DMS153 treated with DMSO at 0.1 percent for 48 hours (cell line): Measurements from ENCODE around the gene HHLA2.
"Not testable (repeated sequence)": the region's sequence is repeated elsewhere in the genome, so short reads cannot be mapped to it uniquely, and the experiment has no call there.

Source experiments
- DNase-seq: peaks from one replicate; lab custom pipeline; 2025; ENCODE audit not compliant: unreplicated experiment; lab: John Stamatoyannopoulos, UW

Gene HHLA2, protein sequence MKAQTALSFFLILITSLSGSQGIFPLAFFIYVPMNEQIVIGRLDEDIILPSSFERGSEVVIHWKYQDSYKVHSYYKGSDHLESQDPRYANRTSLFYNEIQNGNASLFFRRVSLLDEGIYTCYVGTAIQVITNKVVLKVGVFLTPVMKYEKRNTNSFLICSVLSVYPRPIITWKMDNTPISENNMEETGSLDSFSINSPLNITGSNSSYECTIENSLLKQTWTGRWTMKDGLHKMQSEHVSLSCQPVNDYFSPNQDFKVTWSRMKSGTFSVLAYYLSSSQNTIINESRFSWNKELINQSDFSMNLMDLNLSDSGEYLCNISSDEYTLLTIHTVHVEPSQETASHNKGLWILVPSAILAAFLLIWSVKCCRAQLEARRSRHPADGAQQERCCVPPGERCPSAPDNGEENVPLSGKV

DNA sequence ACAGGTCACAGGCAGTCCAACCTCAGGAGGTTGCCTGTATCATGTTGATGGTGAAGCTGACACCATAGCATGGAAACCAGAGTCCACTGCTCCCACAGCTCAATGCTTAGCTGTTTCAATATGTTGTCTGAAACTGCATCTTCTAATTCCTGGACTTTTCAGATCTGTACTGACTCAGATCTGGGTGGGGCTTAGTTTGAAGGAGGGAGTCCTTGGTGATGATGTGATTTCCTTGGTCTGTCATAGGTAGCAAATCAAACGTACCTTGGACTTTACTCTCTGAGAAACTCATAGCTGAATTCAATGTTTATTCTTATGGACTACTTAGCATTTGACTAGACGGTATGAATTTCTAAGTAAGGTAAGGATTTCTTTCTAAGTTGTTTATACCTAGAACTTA lies at the start of gene HHLA2:
Gene HHLA2, plus strand, starts transcription at position 310 of the 400 bp plus-strand sequence. CDS start 55,266 bp downstream, outside the sequence.
- no peak for DNase-seq

DNA sequence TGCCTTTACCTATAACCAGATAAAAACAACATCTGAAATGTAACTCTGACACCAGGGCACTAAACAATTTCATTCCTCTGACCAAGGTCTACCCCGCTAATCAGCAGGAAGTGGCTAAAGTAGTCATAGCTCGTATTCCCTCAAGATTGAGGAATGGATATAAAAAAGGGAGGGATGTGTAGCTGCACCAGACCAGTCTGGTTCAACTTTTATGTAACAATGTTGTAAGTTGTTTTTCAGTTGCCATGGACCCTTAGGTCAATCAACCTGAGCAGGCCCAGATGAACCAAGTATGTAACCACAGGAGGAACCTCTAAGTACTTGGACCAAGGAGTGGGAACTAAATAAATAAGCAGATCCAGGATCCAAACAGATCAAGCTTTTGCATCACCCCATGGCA lies 45.7 kb upstream of the HHLA2 start:
- DNase-seq = no peak

DNA sequence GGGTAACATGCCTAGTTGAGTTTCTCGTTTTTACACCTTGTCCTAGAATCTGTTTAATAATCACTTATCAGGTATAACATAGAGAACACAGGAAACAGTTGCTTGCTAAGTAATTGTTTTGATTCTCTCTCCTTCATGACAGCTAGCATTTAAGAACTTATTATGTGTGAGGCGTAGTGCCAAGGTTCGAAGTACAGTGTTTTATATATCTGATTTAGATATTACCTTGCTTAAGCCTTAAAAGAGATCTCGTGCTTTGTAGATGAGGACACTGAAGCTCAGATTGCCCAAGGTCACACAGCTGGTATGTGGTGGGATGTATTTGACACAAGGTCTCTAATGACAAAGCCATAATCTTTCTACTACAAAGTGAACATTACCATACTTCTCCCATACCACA lies 45.1 kb upstream of the HHLA2 start:
- DNase-seq = no peak

DNA sequence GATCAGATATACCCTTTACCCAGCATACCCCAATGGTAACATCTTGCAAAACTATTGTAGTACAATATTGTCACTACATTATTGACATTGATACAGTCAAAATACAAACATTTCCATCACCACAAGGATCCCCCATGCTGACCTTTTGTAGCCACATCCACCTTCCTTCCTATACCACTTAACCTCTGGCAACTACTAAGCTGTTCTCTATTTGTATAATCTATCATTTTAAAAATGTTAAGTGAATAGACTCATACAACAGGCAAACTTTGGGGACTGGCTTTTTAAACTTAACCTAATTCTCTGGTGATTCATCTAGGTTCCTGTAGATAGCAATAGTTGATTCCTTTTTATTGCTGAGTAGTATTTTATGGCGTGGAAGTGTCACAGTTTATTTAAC lies 44.5 kb upstream of the HHLA2 start:
- no peak for DNase-seq

DNA sequence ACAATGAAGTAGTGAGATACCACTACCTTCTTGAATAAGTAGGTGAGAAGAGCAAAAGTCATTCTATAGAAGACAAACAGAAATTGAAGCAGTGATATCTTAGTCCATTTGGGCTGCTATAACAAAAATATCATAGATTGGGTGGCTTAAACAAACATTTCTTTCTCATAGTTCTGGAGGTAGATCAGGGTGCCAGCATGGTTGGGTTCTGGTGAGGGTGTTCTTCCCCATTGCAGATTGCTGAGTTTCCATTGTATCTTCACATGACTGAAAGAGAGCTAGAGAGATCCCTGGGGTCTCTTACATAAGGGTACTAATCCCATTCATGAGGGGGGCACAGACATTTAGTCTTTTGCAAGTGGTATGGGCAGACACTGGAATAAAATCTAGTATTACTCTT lies 41.2 kb upstream of the HHLA2 start:
- DNase-seq = no peak

GRCh38 chr3:108264534-108265298 lies 31.6 kb upstream of the HHLA2 start:
- DNase-seq = not testable (repeated sequence)

GRCh38 chr3:108268235-108268634 lies 28.1 kb upstream of the HHLA2 start:
- DNase-seq = not testable (repeated sequence)

DNA sequence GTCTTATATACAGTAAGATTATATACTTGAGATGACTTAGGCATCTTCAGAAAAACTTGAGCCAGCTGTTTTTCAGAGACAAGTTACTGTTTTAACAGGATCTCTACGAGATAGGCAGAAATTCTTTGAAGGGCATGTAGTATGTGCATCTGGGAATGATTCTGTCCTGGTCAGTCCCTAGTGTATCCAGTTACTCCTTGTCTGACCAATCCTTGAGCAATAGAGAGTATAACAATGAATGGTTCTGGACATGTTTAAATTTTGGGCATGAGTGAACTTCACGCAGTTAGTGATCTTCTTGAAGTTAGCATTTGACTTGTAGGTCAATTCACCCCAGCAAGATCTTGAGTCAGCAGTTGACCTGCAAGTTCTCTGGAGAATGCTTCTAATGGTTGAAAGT lies 24.7 kb upstream of the HHLA2 start:
- no peak for DNase-seq

- not testable (repeated sequence) for DNase-seq
Observed at GRCh38 chr3:108279066-108279465, 17.3 kb upstream of the HHLA2 start.

GRCh38 chr3:108280476-108280875 lies 15.9 kb upstream of the HHLA2 start:
- no peak for DNase-seq

GRCh38 chr3:108281670-108282069 lies 14.7 kb upstream of the HHLA2 start:
- no peak for DNase-seq

DNA sequence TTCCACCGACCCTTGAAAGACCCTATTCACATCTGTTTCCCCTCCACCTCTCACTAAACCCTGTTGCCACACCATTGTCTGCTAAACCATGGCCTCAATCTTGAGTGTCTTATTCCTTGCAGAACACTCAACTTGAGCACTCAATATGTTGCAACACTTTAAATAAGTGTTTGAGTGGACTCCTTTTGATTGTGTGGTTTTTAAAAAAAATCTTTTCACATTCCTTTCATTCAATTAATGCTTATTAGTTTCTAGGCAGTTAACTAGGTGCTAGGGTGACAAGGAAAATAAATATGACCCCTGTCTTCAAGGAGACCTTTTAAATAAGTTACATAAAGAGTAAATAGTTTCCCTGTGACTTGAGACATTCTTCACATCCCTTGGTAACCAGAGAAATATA lies 13.3 kb upstream of the HHLA2 start:
- no peak for DNase-seq

DNA sequence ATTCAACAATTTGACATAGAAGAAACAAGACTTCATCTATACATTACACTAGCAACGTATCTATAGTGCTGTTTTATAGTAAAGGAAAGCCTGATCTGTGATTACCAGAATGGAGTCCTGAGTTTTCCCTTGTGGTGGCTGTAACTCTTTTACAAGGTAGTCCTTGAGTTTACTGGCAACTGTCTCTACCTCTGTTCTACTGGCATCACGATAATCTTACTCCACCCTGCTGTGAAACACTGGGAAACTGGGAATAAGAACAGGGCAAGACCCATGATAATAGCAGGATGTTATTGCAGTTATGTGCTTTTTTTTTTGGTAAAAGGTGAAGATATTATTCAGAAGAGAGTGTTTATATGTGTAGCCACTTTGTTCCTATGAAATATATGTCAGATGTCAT lies 12.4 kb upstream of the HHLA2 start:
- no peak for DNase-seq

DNA sequence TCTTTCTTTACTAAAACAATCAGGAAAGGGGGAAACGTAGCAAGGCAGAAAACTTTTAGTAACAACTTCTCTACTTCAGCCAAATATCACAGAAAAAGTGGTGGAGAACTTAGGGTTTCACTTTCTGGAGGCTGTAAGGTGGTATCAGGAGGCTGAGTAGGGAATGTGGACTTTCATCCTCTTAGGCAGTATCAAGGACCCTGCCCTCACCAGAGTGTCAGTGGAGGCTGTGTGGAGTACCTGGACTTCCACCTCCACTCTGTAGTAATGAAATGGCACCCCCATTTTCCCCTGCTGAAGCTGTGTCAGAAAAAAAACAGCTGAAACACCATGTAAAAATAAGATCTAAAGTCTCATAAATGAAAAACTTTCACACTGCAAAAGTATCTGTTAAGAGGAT lies 11.2 kb upstream of the HHLA2 start:
- DNase-seq = no peak

DNA sequence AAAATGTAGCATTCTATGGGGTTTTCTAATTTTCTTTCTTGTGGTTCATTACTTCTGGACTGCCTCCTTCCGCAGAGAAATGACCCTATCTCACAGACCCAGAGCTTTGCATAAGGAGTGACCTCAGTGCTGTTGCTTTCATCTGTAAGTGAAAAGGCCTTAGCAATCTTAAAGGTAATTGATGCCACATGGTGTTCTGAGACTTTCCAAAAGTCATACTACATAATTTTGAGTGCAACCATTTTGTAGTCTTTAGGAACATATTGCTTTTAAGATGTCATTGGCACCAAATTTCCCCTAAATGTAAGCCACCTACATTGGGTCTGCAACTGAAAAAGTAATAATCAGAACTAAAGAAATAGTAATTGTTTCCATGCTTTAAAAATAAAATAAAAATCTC lies 9.2 kb upstream of the HHLA2 start:
- no peak for DNase-seq

DNA sequence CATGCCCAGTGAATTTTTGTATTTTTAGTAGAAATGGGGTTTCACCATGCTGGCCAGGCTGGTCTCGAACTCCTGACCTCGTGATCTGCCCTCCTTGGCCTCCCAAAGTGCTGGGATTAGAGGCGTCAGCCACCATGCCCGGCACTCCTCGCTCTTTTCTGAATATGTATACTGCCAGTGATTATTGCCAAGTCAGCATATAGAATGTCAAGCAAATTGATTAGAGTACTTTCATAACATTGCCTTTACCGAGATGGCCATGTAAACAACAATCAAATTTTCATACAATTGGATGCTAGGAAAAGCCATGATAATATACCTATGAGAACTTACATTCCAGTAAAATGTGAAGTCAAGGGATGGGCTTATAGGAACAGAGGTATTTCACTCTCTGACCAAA lies 8.2 kb upstream of the HHLA2 start:
- not testable (repeated sequence) for DNase-seq

DNA sequence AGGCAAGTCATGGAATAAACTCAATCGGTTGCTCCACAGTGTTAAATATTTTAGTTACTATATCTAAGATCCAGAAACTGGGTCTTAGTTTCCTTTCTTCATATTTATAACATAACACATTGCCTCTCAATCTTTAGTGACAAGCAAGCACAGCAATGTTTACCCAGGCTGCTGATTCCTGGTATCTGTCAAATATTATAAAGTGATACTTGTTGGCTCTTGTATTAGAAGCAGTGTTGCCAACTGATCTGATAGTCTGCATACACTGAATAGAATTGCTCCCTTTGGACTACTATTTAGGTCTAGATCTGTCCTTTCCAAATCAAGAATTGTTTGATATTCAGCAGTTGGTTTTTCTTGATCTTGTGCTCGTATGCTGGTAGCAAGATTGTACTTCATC lies 7.2 kb upstream of the HHLA2 start:
- DNase-seq = no peak

- DNase-seq = no peak
Observed at GRCh38 chr3:108292450-108292849, 3.9 kb upstream of the HHLA2 start.

DNA sequence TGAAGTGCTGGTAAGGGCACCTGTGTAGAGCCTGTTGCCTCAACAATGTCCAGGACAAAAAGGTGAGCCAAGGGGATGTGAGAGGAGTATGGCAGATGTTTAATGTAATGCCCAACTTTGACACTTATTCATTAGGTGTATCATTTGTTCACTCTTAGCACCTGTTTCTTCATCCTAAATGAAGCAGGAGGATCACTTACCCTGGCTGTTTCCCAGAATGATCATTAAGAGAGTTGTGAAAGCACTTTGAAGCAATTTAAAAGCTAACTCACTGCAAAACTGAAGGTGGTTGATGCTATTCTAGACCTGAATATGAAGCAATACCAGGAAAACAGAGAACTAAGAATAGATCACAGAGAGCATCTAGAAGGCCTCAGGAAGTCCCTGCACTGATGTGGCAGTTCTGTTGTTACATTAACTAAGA lies 3.4 kb upstream of the HHLA2 start:
- DNase-seq = no peak

GRCh38 chr3:108293858-108294257 lies 2.5 kb upstream of the HHLA2 start:
- no peak for DNase-seq

DNA sequence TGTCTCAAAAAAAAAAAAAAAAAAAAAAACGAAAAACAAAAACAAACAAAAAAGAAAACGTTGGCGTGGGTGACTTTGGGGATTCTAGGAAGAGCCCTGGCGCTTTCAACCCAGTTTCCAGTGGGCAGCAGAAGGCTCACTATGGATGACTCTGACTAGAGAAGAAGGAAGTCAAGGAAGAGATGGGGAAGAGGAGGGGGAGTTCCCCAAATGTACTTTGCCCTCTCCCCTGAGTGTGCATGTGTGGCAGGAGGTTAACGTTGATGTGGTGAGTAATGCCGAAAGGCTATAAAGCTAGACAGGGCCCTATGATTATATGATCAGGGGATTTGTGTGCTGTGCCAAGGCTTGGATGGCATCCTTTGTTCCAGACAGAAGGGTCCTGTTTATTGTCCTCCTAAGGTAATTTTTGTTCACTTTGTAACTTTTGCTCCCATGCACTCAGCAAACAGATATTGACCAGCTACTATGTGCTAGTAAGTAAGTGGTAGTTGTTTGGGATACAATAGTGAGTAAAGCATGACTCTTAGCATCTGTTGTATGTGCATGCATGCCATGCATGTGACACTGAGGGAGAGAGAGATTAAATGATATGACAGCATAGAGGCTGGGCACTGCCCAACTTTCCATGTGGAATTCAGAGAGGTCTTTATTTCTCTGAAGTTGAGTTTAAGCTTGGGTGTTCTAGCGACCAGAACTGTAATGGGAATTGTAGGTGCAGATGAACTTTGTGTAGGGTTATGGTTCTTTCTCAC lies 750 bp upstream of the HHLA2 start:
- DNase-seq = no peak

- no peak for DNase-seq
Observed at GRCh38 chr3:108297647-108298046, 1.3 kb downstream of the HHLA2 start.
